ENCODE results near the gene SMYD1.

Gene SMYD1

GRCh38 chr2:88057437-88057844 lies 10.2 kb upstream of the SMYD1 start:
- DNase-seq (ENCODE audit: low read depth) = no peak

GRCh38 chr2:88058191-88058590 lies 9.4 kb upstream of the SMYD1 start:
- no peak for DNase-seq (ENCODE audit: low read depth)

- no peak for DNase-seq (ENCODE audit: low read depth)
These were observed 7.4 kb upstream of the SMYD1 start for GRCh38 chr2:88059979-88060906.

- no peak for DNase-seq (ENCODE audit: low read depth)
These were observed 6.7 kb upstream of the SMYD1 start for GRCh38 chr2:88060907-88061275.

GRCh38 chr2:88061295-88061694 lies 6.3 kb upstream of the SMYD1 start:
- no peak for DNase-seq (ENCODE audit: low read depth)

- DNase-seq (ENCODE audit: low read depth) = no peak
These were observed 1.1 kb upstream of the SMYD1 start for GRCh38 chr2:88066543-88066942.

GRCh38 chr2:88067189-88067588 lies 436 bp upstream of the SMYD1 start:
- no peak for DNase-seq (ENCODE audit: low read depth)

- no peak for DNase-seq (ENCODE audit: low read depth)
These were observed 419 bp downstream of the SMYD1 start for GRCh38 chr2:88068044-88068443.

- DNase-seq (ENCODE audit: low read depth) = no peak
These were observed 1.5 kb downstream of the SMYD1 start for GRCh38 chr2:88069117-88069516.

GRCh38 chr2:88070055-88070454 lies 2.4 kb downstream of the SMYD1 start:
- DNase-seq (ENCODE audit: low read depth) = no peak

- DNase-seq (ENCODE audit: low read depth) = no peak
These were observed 3.7 kb downstream of the SMYD1 start for GRCh38 chr2:88071365-88071764.

- no peak for DNase-seq (ENCODE audit: low read depth)
These were observed 6.5 kb downstream of the SMYD1 start for GRCh38 chr2:88074150-88074549.

- DNase-seq (ENCODE audit: low read depth) = no peak
These were observed 7.2 kb downstream of the SMYD1 start for GRCh38 chr2:88074854-88075292.

- DNase-seq (ENCODE audit: low read depth) = no peak
These were observed 9.5 kb downstream of the SMYD1 start for GRCh38 chr2:88077080-88077479.

- DNase-seq (ENCODE audit: low read depth) = no peak
These were observed 11.1 kb downstream of the SMYD1 start for GRCh38 chr2:88078643-88079172.

GRCh38 chr2:88080545-88080944 lies 12.9 kb downstream of the SMYD1 start:
- DNase-seq (ENCODE audit: low read depth) = no peak

GRCh38 chr2:88081924-88082608 lies 14.4 kb downstream of the SMYD1 start:
- DNase-seq (ENCODE audit: low read depth) = no peak

GRCh38 chr2:88082781-88083180 lies 15.2 kb downstream of the SMYD1 start:
- no peak for DNase-seq (ENCODE audit: low read depth)

- no peak for DNase-seq (ENCODE audit: low read depth)
These were observed 17.5 kb downstream of the SMYD1 start for GRCh38 chr2:88085099-88085498.

- no peak for DNase-seq (ENCODE audit: low read depth)
These were observed 18.0 kb downstream of the SMYD1 start for GRCh38 chr2:88085602-88086001.

- DNase-seq (ENCODE audit: low read depth) = no peak
These were observed 18.8 kb downstream of the SMYD1 start for GRCh38 chr2:88086401-88086800.

GRCh38 chr2:88087073-88087472 lies 19.4 kb downstream of the SMYD1 start:
- DNase-seq (ENCODE audit: low read depth) = no peak

- DNase-seq (ENCODE audit: low read depth) = no peak
These were observed 20.1 kb downstream of the SMYD1 start for GRCh38 chr2:88087763-88088162.

All from stimulated activated CD8-positive, alpha-beta memory T cell treated with anti-CD3 and anti-CD28 coated beads, Interleukin-7, amount 100 ng/mL, for 24 hours (primary cell).